Adipose tissue (tissue), 3 donors: ENCODE measurements around the gene ACTG2. TPM values are rescaled to one million over a fixed set of nuclear protein-coding genes. Genes with fewer than 3 reads are reported as not detected.
"Not testable (repeated sequence)": the region's sequence is repeated elsewhere in the genome, so short reads cannot be mapped to it uniquely, and the experiment has no call there.

Experiments used
- H3K27ac ChIP-seq: one replicate; pipeline ENCODE4 v1.5.1; 2013; ENCODE audit warnings: low read depth, low read length
- WGBS, 3 donors: extraction: QIAGEN DNeasy Blood & Tissue Kit; methylation state at CpG; one replicate each; pipeline ENCODE4 v1.1.7; 2013; 5-methylcytosine and 5-hydroxymethylcytosine counted together
- polyA plus RNA-seq, 3 donors: library from polyadenylated mRNA; stranded (reverse); fragments of 200-250 nt; gene quantifications; one replicate each; pipeline ENCODE4 v1.2.3, GENCODE V29; 2013
- donor health status: healthy with polysubstance abuse.
- donor health status: Bipolar disorder and iron deficiency.
- donor health status: healthy.

ACTG2 gene
- 10 to 100 TPM in 2 of 3 donors, 1 to 10 TPM in 1; 6.6 to 20.4 (median 17.1) TPM for polyA plus RNA-seq

- WGBS, 3 donors: 73 to 78% (median 77%) methylated on average over 15 of the region's 15 CpGs
- no peak within 1 kb of the TSS for H3K27ac ChIP-seq
Measured at GRCh38 chr2:73892631-73893329, at the start of gene ACTG2. Gene ACTG2, plus strand, starts transcription at chr2:73893008. Its CDS starts 8,304 bp downstream, at chr2:73901312.

- WGBS, 3 donors: 31 to 67% (median 37%) methylated on average over 2 of the region's 2 CpGs
- H3K27ac ChIP-seq: no peak overlapping the region
Measured at GRCh38 chr2:73844087-73844486, 48.7 kb upstream of the ACTG2 start.

- 94 to 100% (median 95%) methylated on average over 2 of the region's 2 CpGs for WGBS, 3 donors
- H3K27ac ChIP-seq: no peak overlapping the region
Measured at GRCh38 chr2:73850009-73850408, 42.8 kb upstream of the ACTG2 start.

GRCh38 chr2:73851274-73851673, 41.5 kb upstream of the ACTG2 start:
- no peak overlapping the region for H3K27ac ChIP-seq

GRCh38 chr2:73852020-73852419, 40.8 kb upstream of the ACTG2 start:
- no peak overlapping the region for H3K27ac ChIP-seq

More at GRCh38 chr2:73851274-73851673, 41.5 kb upstream of the ACTG2 start:
- 68 to 81% (median 80%) methylated on average over 3 of the region's 3 CpGs for WGBS, 3 donors

- H3K27ac ChIP-seq: no peak overlapping the region
Measured at GRCh38 chr2:73855526-73855925, 37.3 kb upstream of the ACTG2 start.

GRCh38 chr2:73856214-73856613, 36.6 kb upstream of the ACTG2 start:
- H3K27ac ChIP-seq: no peak overlapping the region

More at GRCh38 chr2:73855526-73855925, 37.3 kb upstream of the ACTG2 start:
- 88 to 94% (median 92%) methylated on average over 2 of the region's 2 CpGs for WGBS, 3 donors

GRCh38 chr2:73859721-73860586, 32.9 kb upstream of the ACTG2 start:
- H3K27ac ChIP-seq: no peak overlapping the region
- WGBS, 3 donors: 91 to 97% (median 96%) methylated on average over 6 of the region's 6 CpGs

GRCh38 chr2:73862987-73863386, 29.8 kb upstream of the ACTG2 start:
- H3K27ac ChIP-seq: no peak overlapping the region
- WGBS, 3 donors: 68 to 93% (median 70%) methylated on average over 2 of the region's 2 CpGs

- H3K27ac ChIP-seq: no peak overlapping the region
- WGBS, 3 donors: 87 to 95% (median 95%) methylated on average over 9 of the region's 9 CpGs
Measured at GRCh38 chr2:73868204-73868978, 24.4 kb upstream of the ACTG2 start.

- WGBS, 3 donors: 44 to 60% (median 47%) methylated on average over 4 of the region's 4 CpGs
- H3K27ac ChIP-seq: no peak overlapping the region
Measured at GRCh38 chr2:73870084-73870483, 22.7 kb upstream of the ACTG2 start.

- WGBS, 3 donors: 53 to 64% (median 61%) methylated on average over 9 of the region's 9 CpGs
- H3K27ac ChIP-seq: no peak overlapping the region
Measured at GRCh38 chr2:73877071-73877802, 15.6 kb upstream of the ACTG2 start.

- WGBS, 3 donors: 91 to 95% (median 95%) methylated on average over 5 of the region's 5 CpGs
- H3K27ac ChIP-seq: not testable (repeated sequence)
Measured at GRCh38 chr2:73877984-73878383, 14.8 kb upstream of the ACTG2 start.

GRCh38 chr2:73885406-73885805, 7.4 kb upstream of the ACTG2 start:
- 51 to 61% (median 59%) methylated on average over 2 of the region's 2 CpGs for WGBS, 3 donors

GRCh38 chr2:73886357-73886756, 6.5 kb upstream of the ACTG2 start:
- 82 to 91% (median 85%) methylated on average over 4 of the region's 4 CpGs for WGBS, 3 donors
- no peak overlapping the region for H3K27ac ChIP-seq

More at GRCh38 chr2:73885406-73885805, 7.4 kb upstream of the ACTG2 start:
- H3K27ac ChIP-seq: no peak overlapping the region

- not testable (repeated sequence) for H3K27ac ChIP-seq
- WGBS, 3 donors: 76 to 79% (median 76%) methylated on average over 11 of the region's 11 CpGs
Measured at GRCh38 chr2:73887596-73888353, 5.0 kb upstream of the ACTG2 start.

- 51 to 62% (median 53%) methylated on average over 2 of the region's 2 CpGs for WGBS, 3 donors
- no peak overlapping the region for H3K27ac ChIP-seq
Measured at GRCh38 chr2:73888388-73888787, 4.4 kb upstream of the ACTG2 start.
